ENCODE results near the gene MVB12B.
"Not testable (repeated sequence)": the region's sequence is repeated elsewhere in the genome, so short reads cannot be mapped to it uniquely, and the experiment has no call there.

MVB12B gene

DNA sequence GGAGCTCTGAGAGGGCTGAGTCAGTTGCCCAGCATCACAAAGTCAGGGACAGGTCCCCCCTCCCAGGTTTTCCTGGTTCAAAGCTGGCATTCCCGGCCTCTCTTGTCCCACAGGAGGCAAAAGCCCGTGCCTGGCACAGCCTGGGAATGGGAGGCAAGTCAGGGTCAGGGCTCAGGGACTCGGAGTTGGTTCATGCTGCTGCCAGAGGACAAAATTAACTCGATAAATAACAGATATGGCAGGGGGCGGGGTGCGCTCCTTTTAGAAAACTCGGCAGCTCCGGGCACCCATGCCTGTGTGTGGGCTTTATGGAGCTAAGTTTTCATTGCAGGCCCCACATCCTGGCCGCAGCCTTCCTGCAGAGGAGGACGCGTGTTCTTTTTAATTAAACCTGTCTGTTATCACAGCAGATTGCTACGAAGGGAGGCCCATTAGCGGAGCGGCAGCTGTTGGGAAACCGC lies 224.3 kb downstream of the MVB12B start:
- TF ChIP-seq, protein P1, sequence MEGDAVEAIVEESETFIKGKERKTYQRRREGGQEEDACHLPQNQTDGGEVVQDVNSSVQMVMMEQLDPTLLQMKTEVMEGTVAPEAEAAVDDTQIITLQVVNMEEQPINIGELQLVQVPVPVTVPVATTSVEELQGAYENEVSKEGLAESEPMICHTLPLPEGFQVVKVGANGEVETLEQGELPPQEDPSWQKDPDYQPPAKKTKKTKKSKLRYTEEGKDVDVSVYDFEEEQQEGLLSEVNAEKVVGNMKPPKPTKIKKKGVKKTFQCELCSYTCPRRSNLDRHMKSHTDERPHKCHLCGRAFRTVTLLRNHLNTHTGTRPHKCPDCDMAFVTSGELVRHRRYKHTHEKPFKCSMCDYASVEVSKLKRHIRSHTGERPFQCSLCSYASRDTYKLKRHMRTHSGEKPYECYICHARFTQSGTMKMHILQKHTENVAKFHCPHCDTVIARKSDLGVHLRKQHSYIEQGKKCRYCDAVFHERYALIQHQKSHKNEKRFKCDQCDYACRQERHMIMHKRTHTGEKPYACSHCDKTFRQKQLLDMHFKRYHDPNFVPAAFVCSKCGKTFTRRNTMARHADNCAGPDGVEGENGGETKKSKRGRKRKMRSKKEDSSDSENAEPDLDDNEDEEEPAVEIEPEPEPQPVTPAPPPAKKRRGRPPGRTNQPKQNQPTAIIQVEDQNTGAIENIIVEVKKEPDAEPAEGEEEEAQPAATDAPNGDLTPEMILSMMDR (IDR thresholded peaks at IDR 0.05; ENCODE audit: control insufficient read depth, extremely low read depth, insufficient read depth): no peak
- no peak for DNase-seq (ENCODE audit: low read depth)
- no peak overlapping the region for H3K4me3 ChIP-seq (ENCODE audit: low read depth, low read length)

DNA sequence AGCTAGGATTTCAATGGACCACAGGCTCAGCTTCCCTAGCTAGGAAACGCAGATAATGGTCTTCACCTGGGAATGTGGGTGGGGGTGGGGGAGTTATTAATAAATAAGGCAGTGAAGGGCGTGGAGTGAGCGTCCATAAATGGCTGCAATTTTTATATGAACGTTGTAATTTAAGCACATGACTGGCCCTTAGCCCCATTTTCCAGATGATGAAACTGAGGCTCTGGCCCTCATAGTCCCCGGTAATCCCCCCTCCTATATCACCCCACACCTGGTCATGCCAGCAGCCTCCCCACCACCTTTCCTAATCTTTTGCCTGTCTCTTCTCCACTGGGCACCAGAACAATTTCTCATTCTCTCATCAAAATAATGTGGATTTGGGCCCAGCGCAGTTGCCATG lies 225.2 kb downstream of the MVB12B start:
- TF ChIP-seq, protein P1 (IDR thresholded peaks at IDR 0.05; ENCODE audit: control insufficient read depth, extremely low read depth, insufficient read depth): no peak
- no peak for DNase-seq (ENCODE audit: low read depth)
- no peak overlapping the region for H3K4me3 ChIP-seq (ENCODE audit: low read depth, low read length)

DNA sequence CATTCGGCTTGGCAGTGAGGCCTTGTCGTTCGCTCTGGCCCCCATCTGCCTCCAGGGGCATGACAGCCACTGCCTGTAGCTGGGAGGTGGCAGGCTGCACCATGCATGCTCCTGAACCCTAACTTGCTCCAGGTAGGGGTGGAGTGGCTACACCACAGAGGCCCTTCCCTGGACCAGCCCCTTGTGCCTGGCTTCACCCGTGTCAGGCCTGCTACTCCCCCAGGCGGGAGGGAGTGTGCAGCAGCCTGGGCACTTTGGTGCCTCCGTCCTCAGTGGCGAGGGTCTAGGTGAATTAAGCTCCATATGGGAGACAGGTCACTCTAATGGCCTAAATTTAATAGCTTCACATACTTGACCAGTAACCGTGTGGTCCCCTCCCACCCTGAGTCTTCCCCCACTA lies 227.7 kb downstream of the MVB12B start:
- no peak for DNase-seq (ENCODE audit: low read depth)
- no peak overlapping the region for H3K4me3 ChIP-seq (ENCODE audit: low read depth, low read length)
- TF ChIP-seq, protein P1 (IDR thresholded peaks at IDR 0.05; ENCODE audit: control insufficient read depth, extremely low read depth, insufficient read depth): no peak

DNA sequence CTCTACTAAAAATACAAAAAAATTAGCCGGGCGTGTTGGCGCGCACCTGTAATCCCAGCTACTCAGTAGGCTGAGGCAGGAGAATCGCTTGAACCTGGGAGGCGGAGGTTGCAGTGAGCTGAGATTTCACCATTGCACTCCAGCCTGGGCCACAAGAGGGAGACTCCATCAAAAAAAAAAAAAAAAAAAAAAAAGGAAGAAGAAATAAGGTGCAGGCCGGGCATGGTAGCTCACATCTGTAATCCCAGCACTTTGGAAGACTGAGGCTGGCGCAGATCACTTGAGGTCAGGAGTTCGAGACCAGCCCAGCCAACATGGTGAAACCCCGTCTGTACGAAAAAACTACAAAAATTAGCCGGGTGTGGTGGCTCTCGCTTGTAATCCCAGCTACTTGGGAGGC lies 228.8 kb downstream of the MVB12B start:
- DNase-seq (ENCODE audit: low read depth); H3K4me3 ChIP-seq (ENCODE audit: low read depth, low read length): not testable (repeated sequence)

All from LNCaP clone FGC (cell line).